Breast epithelium (tissue), 3 donors: ENCODE results near the gene KLHL41.

ENCODE experiments used
- POLR2A ChIP-seq: fragments of 450-650 bp; IDR thresholded peaks from one replicate; pipeline ENCODE4 v1.6.1; 2016; ENCODE audit warnings: antibody characterized with exemption, mild to moderate bottlenecking, moderate library complexity
- POLR2AphosphoS5 ChIP-seq, 3 donors: sonication (generic); formaldehyde crosslinking; IDR thresholded peaks; one replicate each; pipeline ENCODE4 v1.6.1; 2017; ENCODE audit warnings: antibody characterized with exemption in 3 of 3
- TF ChIP-seq, protein P1 (sequence below), 3 donors: fragments of 450-650 bp; IDR thresholded peaks; one replicate each; pipeline ENCODE4 v1.5.1; 2016 to 2017; ENCODE audit warnings: antibody characterized with exemption in 3 of 3, mild to moderate bottlenecking in 3 of 3, moderate library complexity in 3 of 3

DNA sequence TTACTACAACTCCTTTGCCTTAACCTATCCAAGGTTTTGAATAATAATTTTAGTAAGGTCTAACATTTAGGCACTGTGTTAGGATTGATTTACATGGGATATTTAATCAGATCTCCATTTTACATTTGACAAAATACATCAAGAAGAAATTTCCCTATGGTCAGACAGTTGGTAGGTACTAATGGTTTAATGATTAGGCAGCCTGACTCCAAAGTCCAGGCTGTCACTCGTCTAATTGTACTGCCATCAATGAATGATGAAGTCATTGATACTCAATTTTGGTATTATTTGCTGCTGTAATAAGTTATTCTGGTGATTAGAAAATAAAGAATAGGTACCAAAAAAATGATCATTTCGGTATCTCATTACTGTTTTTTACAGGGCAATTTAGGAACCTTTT lies 16.1 kb upstream of the KLHL41 start:
- TF ChIP-seq POLR2A (no peak), POLR2AphosphoS5 (IDR thresholded peaks at IDR 0.05) (no peak)
- TF ChIP-seq, protein P1, sequence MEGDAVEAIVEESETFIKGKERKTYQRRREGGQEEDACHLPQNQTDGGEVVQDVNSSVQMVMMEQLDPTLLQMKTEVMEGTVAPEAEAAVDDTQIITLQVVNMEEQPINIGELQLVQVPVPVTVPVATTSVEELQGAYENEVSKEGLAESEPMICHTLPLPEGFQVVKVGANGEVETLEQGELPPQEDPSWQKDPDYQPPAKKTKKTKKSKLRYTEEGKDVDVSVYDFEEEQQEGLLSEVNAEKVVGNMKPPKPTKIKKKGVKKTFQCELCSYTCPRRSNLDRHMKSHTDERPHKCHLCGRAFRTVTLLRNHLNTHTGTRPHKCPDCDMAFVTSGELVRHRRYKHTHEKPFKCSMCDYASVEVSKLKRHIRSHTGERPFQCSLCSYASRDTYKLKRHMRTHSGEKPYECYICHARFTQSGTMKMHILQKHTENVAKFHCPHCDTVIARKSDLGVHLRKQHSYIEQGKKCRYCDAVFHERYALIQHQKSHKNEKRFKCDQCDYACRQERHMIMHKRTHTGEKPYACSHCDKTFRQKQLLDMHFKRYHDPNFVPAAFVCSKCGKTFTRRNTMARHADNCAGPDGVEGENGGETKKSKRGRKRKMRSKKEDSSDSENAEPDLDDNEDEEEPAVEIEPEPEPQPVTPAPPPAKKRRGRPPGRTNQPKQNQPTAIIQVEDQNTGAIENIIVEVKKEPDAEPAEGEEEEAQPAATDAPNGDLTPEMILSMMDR (IDR thresholded peaks at IDR 0.05), result no peak
